Hepatocyte (in vitro differentiated cells): ENCODE data around the gene NRXN2.

Source experiments
- CTCF ChIP-seq: fragments of 200-600 bp; sonication (generic); IDR thresholded peaks from 2 replicates; pipeline ENCODE4 v1.5.1; 2016; ENCODE audit warnings: antibody characterized with exemption, mild to moderate bottlenecking; ENCODE audit not compliant: poor library complexity
- EZH2 ChIP-seq: fragments of 200-600 bp; sonication (generic); IDR thresholded peaks from 2 replicates; pipeline ENCODE4 v1.6.1; 2016; ENCODE audit warnings: antibody characterized with exemption, mild to moderate bottlenecking, borderline replicate concordance

- no peak for TF ChIP-seq CTCF
- TF ChIP-seq EZH2: no peak
These were observed 89.3 kb downstream of the NRXN2 start for GRCh38 chr11:64633555-64634159.
